A549 treated with AZD2906 at 1 μM for 4 hours (cell line): ENCODE results near the gene MRPS33. TPM values are rescaled to one million over a fixed set of nuclear protein-coding genes. Genes with fewer than 3 reads are reported as not detected.

Source experiments
- total RNA-seq: library from RNA; stranded (reverse); fragments of 200-300 nt; extraction: Qiagen RNA extraction; gene quantifications from 5 replicates; pipeline ENCODE4 v1.2.3, GENCODE V29; 2022

MRPS33 gene
- total RNA-seq: 101 to 110 TPM (median 106 TPM) in 5 replicates

DNA sequence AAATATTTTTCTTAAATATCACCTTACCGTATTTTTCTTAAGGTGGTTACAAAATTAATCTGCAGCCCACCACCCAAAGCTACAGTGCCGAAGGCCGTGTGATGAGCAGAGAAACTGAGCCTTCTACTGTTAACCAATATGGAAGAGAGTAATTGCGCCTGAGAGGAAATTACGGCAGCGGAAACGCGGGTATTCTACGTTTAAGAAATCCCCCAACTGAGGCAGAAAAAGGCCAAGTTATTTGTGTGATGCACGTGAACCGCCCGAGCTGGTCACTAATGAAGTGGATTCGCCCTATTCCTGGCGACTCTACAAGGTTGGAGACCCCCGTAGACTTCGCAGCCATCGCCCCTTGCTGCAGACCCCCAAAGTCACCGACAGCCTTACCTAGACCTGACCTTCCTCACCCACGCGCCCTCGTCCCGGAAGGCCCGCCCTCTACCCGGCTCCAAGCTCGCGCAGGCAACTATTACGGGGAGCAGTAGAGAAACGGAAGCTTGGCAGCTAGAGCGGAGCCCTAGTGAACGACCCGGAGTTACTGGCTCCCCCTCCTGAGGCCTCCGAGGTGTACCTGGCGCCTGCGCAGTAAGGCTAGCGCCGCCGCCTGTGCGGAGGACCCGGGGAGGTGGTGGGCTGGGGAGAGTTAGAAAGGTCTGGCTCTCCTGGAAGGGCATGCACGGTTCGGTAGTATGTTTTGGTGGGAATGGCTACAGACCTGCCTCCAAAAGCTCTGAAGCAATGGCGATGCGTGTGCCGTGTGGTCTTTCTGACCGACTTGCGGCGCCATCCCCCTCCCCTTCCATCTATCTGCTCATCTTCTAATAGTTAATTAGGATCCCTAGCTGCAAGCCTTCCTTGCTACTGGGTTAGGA lies at the start of gene MRPS33:
TSS of gene MRPS33 (minus strand) at position 429 of the 872 bp plus-strand sequence. CDS start 4,319 bp downstream, outside the sequence.

Other genes with a start within 250 kb of the MRPS33 start
- 4.5 to 6.3 TPM (median 5.3 TPM) in 5 replicates for gene BRAF, start 90.0 kb downstream of the MRPS33 start, total RNA-seq
- 1.1 to 1.5 TPM (median 1.3 TPM) in 5 replicates for gene TMEM178B, start 59.1 kb upstream of the MRPS33 start, total RNA-seq